Skeletal muscle cell (primary cell): ENCODE measurements around the gene GABRB1.
A peak's percentile ranks its signal among the peaks of the same experiment; 100 is the strongest.

Experiments used
- DNase-seq: peaks from one replicate; pipeline ENCODE4 v3.0.0-alpha.2; 2010; ENCODE audit warnings: low read depth
- H3K4me3 ChIP-seq: 2 replicates; pipeline ENCODE4 v1.5.1; 2011; ENCODE audit warnings: low read depth, mild to moderate bottlenecking, control low read depth, low read length, moderate library complexity

The GABRB1 gene

GRCh38 chr4:47043821-47044220 lies 12.5 kb downstream of the GABRB1 start:
- DNase-seq: no peak
- no peak overlapping the region for H3K4me3 ChIP-seq

- DNase-seq: no peak
- H3K4me3 ChIP-seq: no peak overlapping the region
Measured at GRCh38 chr4:47045261-47045660, 13.9 kb downstream of the GABRB1 start.

GRCh38 chr4:47049347-47049746 lies 18.0 kb downstream of the GABRB1 start:
- no peak overlapping the region for H3K4me3 ChIP-seq
- DNase-seq: no peak

GRCh38 chr4:47050761-47051725 lies 19.7 kb downstream of the GABRB1 start:
- H3K4me3 ChIP-seq: no peak overlapping the region
- no peak for DNase-seq

GRCh38 chr4:47053485-47053884 lies 22.1 kb downstream of the GABRB1 start:
- no peak for DNase-seq
- no peak overlapping the region for H3K4me3 ChIP-seq

- H3K4me3 ChIP-seq: no peak overlapping the region
- no peak for DNase-seq
Measured at GRCh38 chr4:47054130-47054529, 22.8 kb downstream of the GABRB1 start.

- no peak overlapping the region for H3K4me3 ChIP-seq
- DNase-seq: no peak
Measured at GRCh38 chr4:47057991-47058390, 26.6 kb downstream of the GABRB1 start.

- H3K4me3 ChIP-seq: no peak overlapping the region
- no peak for DNase-seq
Measured at GRCh38 chr4:47060561-47060960, 29.2 kb downstream of the GABRB1 start.

GRCh38 chr4:47061435-47061834 lies 30.1 kb downstream of the GABRB1 start:
- no peak for DNase-seq
- no peak overlapping the region for H3K4me3 ChIP-seq

- DNase-seq: no peak
- H3K4me3 ChIP-seq: no peak overlapping the region
Measured at GRCh38 chr4:47065051-47065481, 33.7 kb downstream of the GABRB1 start.

- DNase-seq: no peak
- no peak overlapping the region for H3K4me3 ChIP-seq
Measured at GRCh38 chr4:47068986-47069385, 37.6 kb downstream of the GABRB1 start.

- DNase-seq: no peak
- no peak overlapping the region for H3K4me3 ChIP-seq
Measured at GRCh38 chr4:47071901-47072341, 40.6 kb downstream of the GABRB1 start.

- H3K4me3 ChIP-seq: no peak overlapping the region
- no peak for DNase-seq
Measured at GRCh38 chr4:47073647-47074046, 42.3 kb downstream of the GABRB1 start.

GRCh38 chr4:47074816-47075215 lies 43.4 kb downstream of the GABRB1 start:
- no peak overlapping the region for H3K4me3 ChIP-seq
- DNase-seq: no peak

GRCh38 chr4:47075262-47075661 lies 43.9 kb downstream of the GABRB1 start:
- peak; percentile 25 for DNase-seq
- H3K4me3 ChIP-seq: no peak overlapping the region

- no peak overlapping the region for H3K4me3 ChIP-seq
- DNase-seq: no peak
Measured at GRCh38 chr4:47075919-47076318, 44.6 kb downstream of the GABRB1 start.

GRCh38 chr4:47084111-47084510 lies 52.7 kb downstream of the GABRB1 start:
- H3K4me3 ChIP-seq: no peak overlapping the region
- DNase-seq: no peak

- DNase-seq: no peak
- no peak overlapping the region for H3K4me3 ChIP-seq
Measured at GRCh38 chr4:47084795-47085194, 53.4 kb downstream of the GABRB1 start.

- no peak for DNase-seq
Measured at GRCh38 chr4:47088298-47088697, 56.9 kb downstream of the GABRB1 start.

GRCh38 chr4:47095884-47096283 lies 64.5 kb downstream of the GABRB1 start:
- no peak overlapping the region for H3K4me3 ChIP-seq

More at GRCh38 chr4:47088298-47088697, 56.9 kb downstream of the GABRB1 start:
- H3K4me3 ChIP-seq: no peak overlapping the region

GRCh38 chr4:47101453-47101852 lies 70.1 kb downstream of the GABRB1 start:
- DNase-seq: no peak
- no peak overlapping the region for H3K4me3 ChIP-seq

More at GRCh38 chr4:47095884-47096283, 64.5 kb downstream of the GABRB1 start:
- DNase-seq: no peak
